ENCODE results near the gene RTN4. TPM values are rescaled to one million over a fixed set of nuclear protein-coding genes. Genes with fewer than 3 reads are reported as not detected.

The RTN4 gene
- total and polyA plus RNA-seq, 2 of the 4 experiments (the other 2 are of a cell fraction) = 77.8 to 588 TPM

GRCh38 chr2:54963476-54963875 is 86.8 kb downstream of the RTN4 start:
- H3K9ac ChIP-seq (ENCODE audit: low read depth, low read length) = no peak overlapping the region

More at GRCh38 chr2:54963476-54963875, 86.8 kb downstream of the RTN4 start:
- Histone ChIP-seq H2AK5ac (ENCODE audit: low read depth, low read length) (no peak overlapping the region), H4K20me1 (ENCODE audit: insufficient read depth, low read length) (peaks cover 26% of the 10 kb centered on the region), H3K56ac (ENCODE audit: extremely low read depth, insufficient read depth, low read length) (no peak overlapping the region), H2BK20ac (ENCODE audit: low read depth, low read length) (no peak overlapping the region), H3K14ac (replicated peaks; ENCODE audit: low read depth, low read length) (no peak overlapping the region), H3K4ac (ENCODE audit: low read depth, low read length) (no peak overlapping the region), H4K91ac (ENCODE audit: insufficient read depth, low read depth, low read length) (no peak overlapping the region), H2BK5ac (ENCODE audit: low read depth, low read length, poor library complexity, severe bottlenecking) (no peak overlapping the region), H3K79me1 (ENCODE audit: low read depth in 1 of 2, low read length in 2 of 2) (peaks cover 10 to 39% of the 10 kb centered on the region in 2 experiments), H3K9me1 (ENCODE audit: insufficient read depth, low read length) (peaks cover 21% of the 10 kb centered on the region), H3K27ac (ENCODE audit: insufficient read depth, low read length) (no peak overlapping the region), H3K9me3 (ENCODE audit: control insufficient read depth, insufficient read depth, low read length) (no peaks in the 10 kb centered on the region), H3K4me3 (ENCODE audit: insufficient read depth, low read depth, low read length) (no peak overlapping the region), H3K4me2 (ENCODE audit: low read depth, low read length) (no peak overlapping the region), H3K36me3 (ENCODE audit: control insufficient read depth, insufficient read depth, low read length) (peaks cover 9% of the 10 kb centered on the region), H4K5ac (ENCODE audit: low read depth, low read length) (no peak overlapping the region), H3K27me3 (ENCODE audit: control insufficient read depth, insufficient read depth, low read length) (no peaks in the 10 kb centered on the region), H2BK120ac (ENCODE audit: low read depth, low read length) (no peak overlapping the region), H3K23ac (ENCODE audit: low read depth, low read length) (no peak overlapping the region), H2AK9ac (replicated peaks; ENCODE audit: low read depth, low read length, poor library complexity) (no peak overlapping the region), H2AFZ (replicated peaks; ENCODE audit: low read length, poor library complexity) (no peak overlapping the region), H2BK15ac (ENCODE audit: low read depth, low read length) (no peak overlapping the region), H3K18ac (ENCODE audit: low read depth, low read length) (no peak overlapping the region), H3K4me1 (ENCODE audit: control insufficient read depth, insufficient read depth, low read length) (0 out of 2 replicates have a peak, but pooled peaks cover 2% of the 10 kb centered on the region), H4K8ac (ENCODE audit: low read depth in 2 of 2, low read length in 2 of 2) (no peak overlapping the region)
- ChIA-PET POLR2A (ENCODE audit: unreplicated experiment) (no interaction called here), CTCF (interaction anchor here (0.8 kb wide), 1 partner anchor 64 kb away, joined by 4 read pairs; no protein-coding TSS in a partner anchor)
- DNase-seq (no peak), ATAC-seq (ENCODE audit: low read depth) (no peak)
- BruUV-seq (replicated peaks) = no TSS peak
- TF ChIP-seq MAZ (IDR thresholded peaks at IDR 0.05; ENCODE audit: borderline replicate concordance, low read depth, low read length) (no peak), CEBPB (IDR thresholded peaks at IDR 0.05; ENCODE audit: low read depth, low read length) (peak; percentile 16; the same call in 1 of the 2 replicates), FOS (IDR thresholded peaks at IDR 0.05; ENCODE audit: low read depth, low read length) (no peak)
- in situ Hi-C loops (cut with MboI; ENCODE audit: low sequenced_read_pairs) = no loop called here
- WGBS, 2 experiments (ENCODE audit: extremely low coverage in 2 of 2, insufficient read length in 1 of 2) = 60% methylated on average over 1 of the region's 2 CpGs; no CpG with 5 or more reads in 1 of the 2 experiments
- intact Hi-C loops (cut with micrococcal nuclease) = no loop called here
- dilution Hi-C loops (cut with HindIII; ENCODE audit: low sequenced_read_pairs, unreplicated experiment) = no loop called here
